Measurements from ENCODE around the gene HEPHL1. TPM values are rescaled to one million over a fixed set of nuclear protein-coding genes. Genes with fewer than 3 reads are reported as not detected.

HEPHL1 gene
- total RNA-seq, 1 donor from 2014 or later: not detected

DNA sequence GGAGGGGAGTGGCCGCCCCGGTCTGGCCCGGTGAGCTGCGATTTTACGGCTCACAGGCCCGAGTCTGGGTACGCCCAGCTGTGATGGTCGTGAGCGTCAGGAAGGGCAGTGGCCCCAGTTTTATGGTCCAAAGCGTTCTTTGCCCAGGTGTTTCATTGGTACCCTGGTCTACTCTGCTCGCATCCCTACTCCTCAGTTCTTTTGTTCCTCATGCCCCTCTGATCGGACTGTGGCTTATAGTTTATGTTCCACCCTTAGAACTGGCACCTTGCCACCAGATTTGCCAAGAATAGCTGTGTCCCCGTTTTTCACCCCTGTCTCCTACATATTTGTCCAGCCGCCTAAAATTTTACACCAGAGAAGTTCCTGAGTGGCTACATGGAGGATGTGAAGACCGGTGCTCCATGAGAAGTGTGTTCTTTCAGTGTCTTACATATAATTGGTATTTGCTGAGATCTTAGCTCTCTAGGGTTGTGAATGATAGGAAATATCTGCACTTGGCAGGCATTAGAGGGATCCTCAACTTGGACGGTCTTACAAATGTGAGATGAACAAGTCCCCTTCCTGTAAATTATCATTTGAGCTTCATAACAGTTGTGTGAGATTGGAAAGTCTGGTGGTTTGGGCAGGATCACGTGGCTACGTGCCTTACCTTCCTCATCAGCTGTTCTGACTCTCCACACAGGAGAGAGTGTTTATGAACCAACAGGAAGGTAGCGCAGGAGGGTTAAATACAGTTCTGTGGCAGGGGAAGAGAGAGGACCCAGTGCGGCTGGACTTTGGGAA is 108.6 kb downstream of the HEPHL1 start:
- H3K27ac ChIP-seq: peak overlapping the region; percentile 90 to 96
- H3K4me3 ChIP-seq: peak overlapping the region; percentile 66 to 94
- TF ChIP-seq, protein P1, sequence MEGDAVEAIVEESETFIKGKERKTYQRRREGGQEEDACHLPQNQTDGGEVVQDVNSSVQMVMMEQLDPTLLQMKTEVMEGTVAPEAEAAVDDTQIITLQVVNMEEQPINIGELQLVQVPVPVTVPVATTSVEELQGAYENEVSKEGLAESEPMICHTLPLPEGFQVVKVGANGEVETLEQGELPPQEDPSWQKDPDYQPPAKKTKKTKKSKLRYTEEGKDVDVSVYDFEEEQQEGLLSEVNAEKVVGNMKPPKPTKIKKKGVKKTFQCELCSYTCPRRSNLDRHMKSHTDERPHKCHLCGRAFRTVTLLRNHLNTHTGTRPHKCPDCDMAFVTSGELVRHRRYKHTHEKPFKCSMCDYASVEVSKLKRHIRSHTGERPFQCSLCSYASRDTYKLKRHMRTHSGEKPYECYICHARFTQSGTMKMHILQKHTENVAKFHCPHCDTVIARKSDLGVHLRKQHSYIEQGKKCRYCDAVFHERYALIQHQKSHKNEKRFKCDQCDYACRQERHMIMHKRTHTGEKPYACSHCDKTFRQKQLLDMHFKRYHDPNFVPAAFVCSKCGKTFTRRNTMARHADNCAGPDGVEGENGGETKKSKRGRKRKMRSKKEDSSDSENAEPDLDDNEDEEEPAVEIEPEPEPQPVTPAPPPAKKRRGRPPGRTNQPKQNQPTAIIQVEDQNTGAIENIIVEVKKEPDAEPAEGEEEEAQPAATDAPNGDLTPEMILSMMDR (IDR thresholded peaks at IDR 0.05): no peak
- H3K4me1 ChIP-seq: peaks cover 2 to 40% of the 10 kb centered on the region in 2 donors
- H3K9me3 ChIP-seq: no peaks in the 10 kb centered on the region
- no peaks in the 10 kb centered on the region for H3K27me3 ChIP-seq
- peak in 1 of 2 donors; percentile 59 for DNase-seq (ENCODE audit: low spot score in 2 of 2)
- H3K36me3 ChIP-seq: no peaks in the 10 kb centered on the region
- intact Hi-C loops (cut with DNase I): loop anchor here (2.0 to 5.0 kb wide), 5 partner anchors 17 to 418 kb away; partner anchors contain the start of genes ANKRD49, C11orf54, MRE11 and TAF1D

DNA sequence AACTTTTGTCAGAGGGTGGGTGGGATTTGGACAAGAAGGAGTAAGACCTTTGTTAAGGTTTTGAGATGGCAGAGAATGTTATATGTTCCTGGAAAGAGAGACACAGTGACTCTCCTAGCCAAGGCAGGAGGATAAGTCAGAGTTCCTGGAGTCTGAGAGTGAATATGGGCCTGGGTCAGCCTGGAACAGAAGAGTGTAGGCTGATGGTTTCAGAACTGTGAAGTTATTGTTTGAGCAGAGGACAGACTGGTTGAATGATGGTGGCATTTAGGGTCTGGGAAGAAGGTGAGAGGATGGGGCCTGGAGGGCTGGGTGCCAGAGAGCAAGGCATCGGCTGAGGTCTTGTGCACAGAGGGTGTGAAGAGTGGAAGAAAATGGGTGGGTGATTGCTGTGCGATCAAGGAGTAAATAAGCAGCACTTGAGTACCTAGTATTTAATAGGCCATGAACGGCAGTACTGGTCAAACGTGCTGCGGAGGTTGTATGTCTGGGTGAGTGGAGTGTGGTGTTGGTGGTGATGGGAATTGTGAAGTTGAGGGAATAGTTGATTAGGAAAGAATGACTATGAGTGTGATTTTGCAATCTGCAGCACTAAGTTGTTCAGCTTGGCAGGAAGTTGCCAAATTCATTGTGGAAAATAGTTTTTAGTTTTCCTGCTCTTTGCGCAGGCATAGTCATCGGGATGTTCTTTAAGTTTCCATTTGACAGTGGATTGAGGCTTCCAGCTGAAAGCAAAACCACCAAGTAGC is 109.3 kb downstream of the HEPHL1 start:
- peaks cover 4 to 46% of the 10 kb centered on the region in 2 donors for H3K4me1 ChIP-seq

DNA sequence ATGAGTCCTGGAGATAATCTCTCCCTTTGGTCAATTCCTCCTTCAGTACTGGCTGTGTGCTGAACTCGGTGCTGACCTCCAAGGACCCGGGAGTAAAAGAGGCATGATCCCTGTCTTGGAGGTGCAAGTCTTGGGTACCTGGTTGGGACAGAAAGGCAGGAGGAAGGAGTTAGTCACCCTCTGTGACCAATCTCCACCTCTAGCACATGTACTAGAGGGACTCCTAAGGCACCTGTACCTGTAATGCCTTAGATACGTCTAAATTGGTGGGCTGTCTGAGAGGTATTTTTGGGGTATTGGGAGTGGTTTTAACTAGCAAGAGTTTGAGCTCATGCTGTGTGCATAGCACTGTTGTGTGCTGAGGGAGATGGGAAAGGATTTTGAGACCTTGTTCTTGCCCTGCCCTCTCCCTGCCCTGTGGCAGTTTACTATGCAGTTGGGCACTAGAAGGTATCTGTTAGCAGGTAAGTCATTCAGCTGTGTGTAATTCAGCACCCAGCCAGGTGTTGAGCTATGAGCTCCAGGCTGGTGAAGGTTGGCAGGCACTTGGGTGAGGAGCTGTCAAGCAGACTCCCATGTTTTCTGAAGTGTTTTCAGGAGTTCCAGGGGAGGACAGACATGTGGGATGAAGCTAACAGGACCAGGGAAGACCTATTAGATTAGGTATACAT is 110.0 kb downstream of the HEPHL1 start:
- intact Hi-C loops (cut with DNase I): loop anchor here (5.0 kb wide), 2 partner anchors 361 to 416 kb away; partner anchors contain the start of genes ANKRD49 and MRE11
- TF ChIP-seq, protein P1 (IDR thresholded peaks at IDR 0.05): no peak
- H3K4me1 ChIP-seq: peaks cover 6 to 51% of the 10 kb centered on the region in 2 donors
- H3K36me3 ChIP-seq: no peaks in the 10 kb centered on the region
- H3K9me3 ChIP-seq: no peaks in the 10 kb centered on the region
- H3K27ac ChIP-seq: peak overlapping the region; percentile 90 to 96
- no peaks in the 10 kb centered on the region for H3K27me3 ChIP-seq
- DNase-seq (ENCODE audit: low spot score in 2 of 2): peak in 1 of 2 donors; percentile 54
- peak overlapping the region; percentile 66 to 94 for H3K4me3 ChIP-seq

More for the DNA sequence above, 109.3 kb downstream of the HEPHL1 start:
- Histone ChIP-seq H3K27me3 (no peaks in the 10 kb centered on the region), H3K36me3 (no peaks in the 10 kb centered on the region), H3K9me3 (no peaks in the 10 kb centered on the region), H3K4me3 (peak overlapping the region; percentile 66 to 94), H3K27ac (peak overlapping the region; percentile 90 to 96)
- intact Hi-C loops (cut with DNase I): loop anchor here (5.0 kb wide), 2 partner anchors 362 to 417 kb away; partner anchors contain the start of genes ANKRD49 and MRE11
- TF ChIP-seq, protein P1 (IDR thresholded peaks at IDR 0.05): no peak
- DNase-seq (ENCODE audit: low spot score in 2 of 2): peak in 1 of 2 donors; percentile 82

DNA sequence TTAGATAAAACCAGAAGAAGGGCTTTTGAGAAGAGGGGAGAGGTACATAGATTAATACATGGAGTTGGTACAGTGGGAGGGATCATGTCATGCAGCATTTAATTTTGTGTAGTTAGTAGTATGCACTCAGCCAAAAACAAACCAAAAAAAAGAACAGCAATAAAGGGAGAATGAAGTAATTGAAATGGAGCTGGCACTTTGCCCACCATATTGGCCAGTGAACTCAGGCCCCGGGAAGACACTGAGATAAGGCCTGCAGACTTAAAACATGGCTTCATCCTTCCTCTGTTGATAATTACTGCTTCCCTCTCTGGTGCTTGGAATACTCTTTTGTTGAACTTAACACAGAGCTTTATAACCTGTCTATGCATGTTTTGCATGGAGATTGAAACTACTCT is 110.6 kb downstream of the HEPHL1 start:
- peak in 1 of 2 donors; percentile 63 for DNase-seq (ENCODE audit: low spot score in 2 of 2)
- intact Hi-C loops (cut with DNase I): loop anchor here (5.0 kb wide), 2 partner anchors 361 to 416 kb away; partner anchors contain the start of genes ANKRD49 and MRE11
- Histone ChIP-seq H3K4me1 (peaks cover 6 to 54% of the 10 kb centered on the region in 2 donors), H3K27me3 (no peaks in the 10 kb centered on the region), H3K4me3 (peak overlapping the region; percentile 66 to 94), H3K27ac (peak overlapping the region; percentile 90 to 96), H3K9me3 (no peaks in the 10 kb centered on the region), H3K36me3 (no peaks in the 10 kb centered on the region)
- TF ChIP-seq, protein P1 (IDR thresholded peaks at IDR 0.05): no peak

DNA sequence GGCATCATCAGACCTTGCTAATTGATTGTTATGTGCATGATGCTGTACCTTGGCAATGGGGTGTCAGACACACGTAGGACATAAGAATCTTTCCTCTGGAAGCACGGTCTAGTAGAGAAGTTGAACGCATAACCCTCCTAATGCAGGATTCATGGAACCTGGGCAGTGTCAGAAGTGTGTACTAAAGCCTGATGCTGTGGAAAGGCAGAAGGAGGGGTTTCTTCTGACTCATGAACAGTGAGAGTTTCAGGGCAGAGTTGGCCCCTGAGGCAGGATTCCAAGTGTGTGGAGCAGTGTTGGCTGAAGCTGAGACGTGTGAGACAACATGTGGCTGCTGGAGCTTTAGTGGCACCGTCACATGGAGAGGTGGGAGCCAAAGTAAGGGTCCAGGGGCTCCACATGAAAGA is 111.0 kb downstream of the HEPHL1 start:
- peak in 1 of 2 donors; percentile 82 for DNase-seq (ENCODE audit: low spot score in 2 of 2)
- Histone ChIP-seq H3K4me1 (peaks cover 6 to 56% of the 10 kb centered on the region in 2 donors), H3K27ac (peak overlapping the region; percentile 90 to 96), H3K36me3 (no peaks in the 10 kb centered on the region), H3K4me3 (no peak overlapping the region), H3K27me3 (no peaks in the 10 kb centered on the region), H3K9me3 (no peaks in the 10 kb centered on the region)
- intact Hi-C loops (cut with DNase I): loop anchor here (5.0 kb wide), 2 partner anchors 360 to 415 kb away; partner anchors contain the start of genes ANKRD49 and MRE11
- TF ChIP-seq, protein P1 (IDR thresholded peaks at IDR 0.05): no peak
